Epidermal melanocyte (primary cell): ENCODE data around the gene SPOCK1.
A peak's percentile ranks its signal among the peaks of the same experiment; 100 is the strongest.

Source experiments
- DNase-seq: peaks from one replicate; pipeline ENCODE4 v3.0.0; 2011; ENCODE audit warnings: low spot score; ENCODE audit not compliant: insufficient read length

Gene SPOCK1

DNA sequence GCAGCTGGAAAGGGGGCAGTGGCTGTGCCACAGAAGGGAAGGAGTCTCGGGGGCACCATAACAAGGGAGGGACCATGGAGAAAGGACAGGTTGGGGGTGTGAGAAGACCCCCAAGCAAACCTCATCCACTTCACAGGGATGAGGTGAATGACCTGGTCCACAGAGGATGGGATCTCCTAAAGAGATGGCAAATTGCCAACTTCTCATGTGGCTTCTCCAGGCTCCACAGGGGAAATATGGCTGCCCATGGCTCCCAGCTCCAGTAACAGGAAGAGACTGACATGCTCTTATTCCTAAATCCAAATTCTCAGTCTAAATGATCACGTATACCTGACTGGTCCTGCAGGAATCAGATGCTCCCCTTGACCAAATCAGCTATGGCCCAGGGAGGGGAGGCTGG, 340.4 kb downstream of the SPOCK1 start:
- no peak for DNase-seq

- DNase-seq: no peak
Observed at GRCh38 chr5:137156180-137156579, 342.9 kb downstream of the SPOCK1 start.

GRCh38 chr5:137155261-137156000, 343.7 kb downstream of the SPOCK1 start:
- no peak for DNase-seq

DNA sequence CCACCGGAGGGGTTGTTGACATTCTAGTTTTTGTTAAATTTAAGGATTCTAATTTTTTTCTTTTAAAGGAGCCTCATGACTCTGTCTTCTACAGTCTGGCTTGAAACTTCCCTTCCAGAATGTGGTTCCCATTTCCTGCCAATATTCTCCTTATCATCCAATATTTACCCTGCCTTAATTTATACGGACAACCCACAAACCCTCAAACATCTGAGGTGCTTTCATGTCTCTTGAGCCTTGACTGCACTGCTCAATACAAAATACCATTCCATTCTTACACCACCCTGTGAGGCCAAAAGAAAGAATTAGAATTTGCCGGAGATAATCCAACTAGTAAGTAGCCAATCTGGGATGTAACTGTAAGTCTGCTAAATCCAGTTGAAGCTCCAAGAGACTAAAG, 346.5 kb downstream of the SPOCK1 start:
- DNase-seq: no peak

DNA sequence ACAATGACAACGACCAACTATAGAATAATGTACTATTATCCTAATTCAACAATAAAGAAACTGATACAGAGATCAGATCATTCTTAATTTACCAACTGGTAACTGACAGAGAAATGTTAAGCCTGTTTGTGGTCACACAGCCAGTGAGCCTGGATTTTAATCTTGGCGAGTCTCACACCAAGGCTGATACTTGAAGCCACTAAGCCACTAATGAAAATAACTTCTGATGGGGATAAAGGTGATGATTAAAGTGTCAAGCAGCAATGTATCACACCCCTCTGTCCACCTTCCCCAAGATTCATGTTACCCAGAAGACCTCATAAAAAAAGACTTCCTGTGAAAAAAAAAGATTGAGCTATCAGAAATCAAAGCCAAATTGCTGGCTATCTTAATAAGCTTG, 350.5 kb downstream of the SPOCK1 start:
- no peak for DNase-seq

- no peak for DNase-seq
Observed at GRCh38 chr5:137148159-137148558, 351.0 kb downstream of the SPOCK1 start.

DNA sequence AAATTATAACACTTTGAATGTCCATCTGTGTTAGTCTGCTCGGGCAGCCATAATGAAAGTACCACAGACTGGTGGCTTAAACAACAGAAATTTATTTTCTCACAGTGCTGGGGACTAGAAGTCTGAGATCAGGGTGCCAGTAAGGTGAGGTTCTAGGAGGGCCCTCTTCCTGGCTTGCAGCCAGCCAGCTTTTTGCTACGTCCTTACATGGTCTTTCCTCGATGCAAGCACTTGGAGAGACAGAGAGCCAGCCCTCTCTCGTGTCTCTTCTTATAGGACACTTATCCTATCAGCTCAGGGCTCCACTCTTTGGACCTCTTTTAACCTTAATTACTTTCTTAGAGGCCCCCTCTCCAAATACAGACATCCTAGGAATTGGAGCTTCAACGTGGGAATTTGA, 351.8 kb downstream of the SPOCK1 start:
- DNase-seq: no peak

- peak; percentile 68 for DNase-seq
Observed at GRCh38 chr5:137146402-137146890, 352.7 kb downstream of the SPOCK1 start.

DNA sequence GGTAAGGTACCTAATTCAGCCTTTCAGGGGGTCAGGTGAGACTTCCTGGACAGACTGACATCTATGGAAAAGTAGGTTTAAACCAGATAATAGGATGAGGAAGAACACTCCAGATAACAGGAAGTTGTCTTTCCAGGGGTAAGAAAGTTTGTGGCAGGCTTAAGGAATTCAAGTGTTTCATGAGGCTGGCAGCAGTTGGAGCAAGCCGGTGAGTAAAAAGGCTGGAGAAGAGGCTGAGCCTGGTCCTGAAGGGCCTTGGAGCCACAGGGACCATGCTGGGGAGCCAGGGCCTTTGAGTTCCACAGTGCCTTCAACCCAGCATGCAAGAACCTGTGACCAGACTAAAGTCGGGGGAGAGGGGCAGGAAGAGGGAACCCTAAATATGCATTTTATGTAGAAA, 353.4 kb downstream of the SPOCK1 start:
- no peak for DNase-seq

DNA sequence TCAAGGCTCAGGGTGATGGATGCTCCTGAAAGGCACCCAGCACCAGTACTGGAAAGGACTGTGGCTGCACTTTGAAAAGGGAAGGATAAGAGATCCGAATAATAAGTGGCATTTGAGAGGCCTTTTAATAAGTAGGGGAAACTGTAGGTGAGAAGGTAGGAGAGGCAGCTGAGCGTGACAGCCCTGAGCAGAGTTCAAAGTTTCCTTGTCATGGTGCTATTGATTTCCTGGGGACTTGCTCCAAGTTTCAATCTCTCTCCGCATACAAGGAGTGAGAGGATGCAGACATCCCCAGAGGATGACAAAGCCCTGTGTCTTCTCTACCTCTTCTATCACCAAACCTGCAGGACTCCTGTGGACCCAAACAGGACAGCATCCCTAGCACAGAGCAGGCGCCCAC, 354.5 kb downstream of the SPOCK1 start:
- DNase-seq: no peak

DNA sequence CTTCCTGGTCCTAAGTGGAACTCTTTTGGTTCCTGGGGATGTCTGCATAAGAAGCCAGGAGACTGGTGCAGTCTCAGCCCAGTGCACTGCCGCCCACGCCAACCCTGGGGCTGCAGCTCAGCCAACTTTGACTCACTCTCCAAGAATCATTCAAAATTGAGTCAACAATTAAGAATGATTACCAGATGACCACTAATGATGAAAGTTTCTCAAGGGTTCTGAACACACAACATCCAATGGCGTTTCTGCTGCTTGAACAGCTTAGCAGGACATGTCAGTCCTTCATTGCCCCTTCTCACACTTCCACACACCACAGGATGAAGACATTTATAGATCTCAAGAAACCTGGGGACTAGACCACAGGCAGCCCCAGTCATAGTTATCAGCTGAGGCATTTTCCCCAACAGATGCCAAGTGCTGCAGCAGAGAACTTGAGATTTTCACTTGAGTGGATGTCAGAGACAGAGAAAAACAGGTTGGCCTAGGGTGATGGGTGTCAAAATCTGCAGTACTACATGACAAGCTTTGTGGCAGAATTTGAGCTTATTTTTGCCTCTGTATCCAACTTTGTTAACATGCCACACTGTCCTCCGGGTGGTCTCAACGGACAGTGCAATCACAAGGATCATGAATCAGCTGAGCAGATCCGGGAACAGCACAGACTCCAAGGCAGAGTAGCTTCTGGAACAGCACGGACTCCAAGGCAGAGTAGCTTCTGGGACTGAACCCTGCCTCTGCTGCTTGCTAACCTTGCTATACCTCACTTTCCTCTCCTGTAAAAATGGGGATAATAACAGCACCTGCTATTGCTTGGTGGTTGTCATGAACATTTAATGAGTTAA, 356.1 kb downstream of the SPOCK1 start:
- DNase-seq: no peak

DNA sequence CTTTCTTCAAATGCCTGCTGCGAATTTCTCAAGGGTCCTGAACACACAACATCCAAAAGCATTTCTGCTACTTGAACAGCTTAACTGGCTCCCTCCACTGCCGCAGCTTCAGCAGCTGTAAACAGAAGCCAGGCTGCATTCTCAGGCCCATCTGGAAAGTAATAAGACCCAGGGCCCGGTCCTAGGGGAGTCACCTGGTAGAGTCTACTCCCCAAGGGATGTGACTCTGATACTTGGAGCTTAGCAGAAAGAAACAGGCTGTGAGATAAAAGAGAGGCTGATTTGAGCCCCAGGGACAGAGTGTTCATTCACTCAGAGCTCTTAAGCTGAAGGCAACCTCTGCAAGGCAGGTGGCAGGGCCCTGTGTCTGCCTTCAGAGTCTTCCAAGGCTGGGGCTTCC, 356.8 kb downstream of the SPOCK1 start:
- DNase-seq: no peak

GRCh38 chr5:137141779-137142178, 357.3 kb downstream of the SPOCK1 start:
- no peak for DNase-seq

DNA sequence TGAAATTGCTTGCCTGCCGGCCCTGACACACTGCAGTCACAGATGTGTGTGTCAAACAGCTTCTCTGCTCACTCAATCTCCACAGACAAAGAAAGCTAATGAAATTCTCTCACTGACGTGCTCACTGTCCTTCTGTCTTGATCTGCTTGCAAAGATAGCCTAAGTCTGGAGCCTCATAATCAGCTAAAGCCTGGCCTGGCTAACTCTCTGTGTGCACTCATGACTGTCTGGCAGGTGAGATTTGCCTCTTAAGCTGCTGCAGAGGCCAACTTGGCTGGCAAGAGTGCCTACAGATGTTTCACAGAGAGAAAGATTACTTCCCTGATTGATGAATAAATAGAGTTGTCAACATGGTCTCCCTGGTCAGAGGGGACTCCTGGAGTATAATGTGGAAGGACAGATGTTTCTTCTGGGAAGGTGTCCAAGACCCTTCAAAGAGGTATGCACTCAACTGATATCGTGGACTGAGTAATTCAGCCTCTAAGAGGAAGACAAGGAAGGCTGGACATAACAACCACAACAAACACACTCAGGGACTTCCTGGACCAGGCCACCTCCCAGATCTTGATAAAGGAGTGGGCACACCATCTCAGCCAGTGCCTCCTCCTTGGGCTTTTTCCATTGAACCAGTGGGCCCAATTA, 362.0 kb downstream of the SPOCK1 start:
- DNase-seq: no peak

DNA sequence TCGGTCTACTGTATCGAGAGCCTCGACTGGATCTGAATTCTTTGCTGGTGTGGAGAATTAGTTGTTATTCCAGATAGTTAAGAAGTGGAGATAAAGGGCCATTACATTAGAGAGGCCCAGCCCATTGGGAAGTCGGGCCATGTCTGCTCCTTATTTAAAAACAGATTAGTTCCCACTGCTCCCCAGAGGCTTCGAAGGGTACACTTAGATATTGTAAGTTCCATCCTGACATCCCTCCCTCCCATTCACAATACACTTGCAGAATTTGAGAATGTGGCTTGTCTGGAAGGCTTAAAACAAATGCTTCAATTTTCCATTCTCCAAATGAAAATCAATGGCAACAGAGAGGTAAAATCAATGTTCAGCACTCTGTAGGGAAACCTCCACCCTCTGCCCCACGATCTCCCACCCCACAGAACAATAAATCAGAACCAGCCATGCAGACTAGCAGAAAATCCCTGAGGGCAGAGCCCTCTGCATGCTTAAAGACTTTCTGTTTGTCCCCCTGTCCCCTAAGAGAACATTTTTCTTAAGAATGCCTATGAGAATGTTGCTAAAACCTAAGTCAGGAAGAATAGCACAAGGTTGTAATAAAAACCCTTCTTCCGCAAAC, 364.1 kb downstream of the SPOCK1 start:
- no peak for DNase-seq

DNA sequence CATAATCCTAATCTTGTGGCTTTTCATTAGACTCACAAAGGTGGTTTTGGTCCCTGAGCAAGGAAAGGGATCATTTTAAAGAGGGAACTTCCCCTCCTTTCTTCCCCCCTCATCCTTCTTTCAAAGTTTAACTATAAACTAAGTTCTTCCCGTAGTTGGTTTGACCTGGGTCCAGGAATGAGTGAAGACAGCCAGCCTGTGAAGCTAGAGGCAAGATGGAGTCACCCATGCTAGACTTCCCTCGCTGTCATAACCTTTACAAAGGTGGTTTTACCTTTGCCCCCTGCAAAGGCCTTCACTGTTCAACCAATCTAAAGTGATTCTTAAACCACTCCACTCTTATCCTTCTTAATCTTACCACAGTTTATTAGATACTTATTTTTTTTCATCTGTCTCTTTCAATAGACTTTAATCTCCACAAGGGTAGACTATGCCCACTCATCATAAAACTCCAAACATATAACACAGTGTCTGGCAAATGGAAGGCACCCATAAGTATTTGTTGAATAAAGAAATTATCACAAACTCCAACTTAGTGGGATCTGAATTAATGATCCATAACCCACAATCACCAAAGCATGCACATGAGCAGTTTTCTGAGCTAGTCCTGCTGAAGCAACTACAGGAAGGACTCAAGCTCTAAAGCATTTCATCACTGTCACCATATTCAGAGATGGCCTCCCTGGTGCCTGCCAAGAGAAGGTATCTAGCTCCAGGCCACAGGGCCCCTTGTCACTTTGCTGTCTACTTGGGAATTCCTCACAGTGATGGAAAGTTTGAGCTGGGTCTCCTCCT, 369.0 kb downstream of the SPOCK1 start:
- no peak for DNase-seq

- DNase-seq: no peak
Observed at GRCh38 chr5:137128012-137128411, 371.1 kb downstream of the SPOCK1 start.

GRCh38 chr5:137126829-137127228, 372.3 kb downstream of the SPOCK1 start:
- DNase-seq: no peak

DNA sequence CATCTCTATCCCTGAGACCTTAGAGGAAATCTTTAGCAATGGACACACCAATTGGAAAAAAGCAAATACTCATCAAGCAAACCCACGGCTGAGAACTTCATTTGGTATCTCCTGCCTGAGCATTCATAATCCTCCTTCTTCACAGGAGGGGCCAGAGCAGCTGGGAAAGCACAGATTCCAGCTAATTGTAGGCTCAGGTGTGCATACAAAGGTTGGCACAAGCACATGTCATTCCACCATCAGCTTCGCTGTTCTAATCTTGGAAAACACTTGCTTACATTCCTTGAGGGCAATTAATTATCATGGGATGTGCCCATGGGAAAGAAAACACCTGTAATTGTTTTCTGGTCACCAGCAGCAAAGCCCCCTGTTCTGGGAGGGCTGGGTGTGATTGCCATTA, 376.6 kb downstream of the SPOCK1 start:
- no peak for DNase-seq

- no peak for DNase-seq
Observed at GRCh38 chr5:137122075-137122474, 377.1 kb downstream of the SPOCK1 start.

GRCh38 chr5:137119321-137119720, 379.8 kb downstream of the SPOCK1 start:
- no peak for DNase-seq
